GM12878 (cell line): Measurements from ENCODE around the gene CLIC3. TPM values are rescaled to one million over a fixed set of nuclear protein-coding genes. Genes with fewer than 3 reads are reported as not detected.

Source experiments
- ATAC-seq: fragments of 200-7000 bp; cut with Tn5 transposase; 3 replicates; pipeline ENCODE4 v1.9.1; 2020; ENCODE audit warnings: mild to moderate bottlenecking, moderate library complexity
- BruUV-seq: library from RNA; stranded (reverse); fragments of 400-500 nt; replicated peaks from 2 replicates; lab custom pipeline; 2021; lab: Mats Ljungman, UMichigan
- CTCF ChIA-PET: fragments of 300-600 bp; sonication (Branson Sonifier 250); formaldehyde crosslinking; extraction: SDS; loops from one replicate; lab custom pipeline; 2021; ENCODE audit warnings: inconsistent platforms; lab: Yijun Ruan, JAX
- POLR2A ChIA-PET: fragments of 350-600 bp; formaldehyde crosslinking; extraction: SDS; loops from one replicate; lab custom pipeline; 2021; ENCODE audit warnings: inconsistent platforms; lab: Charles Lee
- RAD21 ChIA-PET: fragments of 300-600 bp; sonication (Branson Sonifier 250); formaldehyde crosslinking; loops from one replicate; lab custom pipeline; 2023; ENCODE audit warnings: antibody characterized with exemption; ENCODE audit not compliant: unreplicated experiment; lab: Charles Lee
- SMC1A ChIA-PET: fragments of 300-600 bp; sonication (Branson Sonifier 250); formaldehyde crosslinking; loops from one replicate; lab custom pipeline; 2023; ENCODE audit not compliant: unreplicated experiment, uncharacterized antibody; lab: Charles Lee
- DNase-seq: peaks from one replicate; pipeline ENCODE4 v3.0.0-alpha.2; 2011; ENCODE audit warnings: low read depth, low spot score
- FAIRE-seq: peaks from 3 replicates; lab custom pipeline; 2011; peaks lifted over from hg19 to GRCh38; lab: Jason Lieb, UNC
- H2AFZ ChIP-seq: 2 replicates; pipeline ENCODE4 v1.6.0; 2011; ENCODE audit warnings: low read depth, low read length, control low read depth; ENCODE audit not compliant: control insufficient read depth
- H3K27ac ChIP-seq: 2 replicates; pipeline ENCODE4 v1.5.1; 2011; ENCODE audit warnings: control low read depth; ENCODE audit not compliant: control insufficient read depth, insufficient read depth
- H3K27me3 ChIP-seq, 2 experiments: replicated peaks in 1 of 2; 2 replicates each; pipeline versions ENCODE4 v1.6.0 to v1.6.1; 2011; ENCODE audit warnings: low read length in 1 of 2; ENCODE audit not compliant: control insufficient read depth in 2 of 2, insufficient read depth in 2 of 2
- H3K36me3 ChIP-seq, 2 experiments: 2 replicates each; pipeline ENCODE4 v1.5.1; 2011; ENCODE audit warnings: low read length in 1 of 2; ENCODE audit not compliant: control insufficient read depth in 2 of 2, insufficient read depth in 2 of 2
- H3K4me1 ChIP-seq: 2 replicates; pipeline ENCODE4 v1.6.1; 2011; ENCODE audit warnings: mild to moderate bottlenecking, low read length, moderate library complexity, mixed read lengths; ENCODE audit not compliant: control insufficient read depth, insufficient read depth
- H3K4me2 ChIP-seq: 2 replicates; pipeline ENCODE4 v1.6.0; 2011; ENCODE audit warnings: control low read depth; ENCODE audit not compliant: control insufficient read depth, insufficient read depth
- H3K4me3 ChIP-seq: fragments of 200-600 bp; sonication (generic); 2 replicates; pipeline ENCODE4 v1.5.1; 2016
- H3K79me2 ChIP-seq: 2 replicates; pipeline ENCODE4 v1.6.0; 2011; ENCODE audit warnings: low read length; ENCODE audit not compliant: control insufficient read depth, insufficient read depth
- H3K9ac ChIP-seq: 2 replicates; pipeline ENCODE4 v1.8.0; 2011; ENCODE audit warnings: low read length, control low read depth, mixed read lengths; ENCODE audit not compliant: control insufficient read depth, insufficient read depth
- H3K9me3 ChIP-seq: replicated peaks from 3 replicates; pipeline ENCODE4 v1.5.1; 2011; ENCODE audit warnings: mild to moderate bottlenecking, low read length; ENCODE audit not compliant: control insufficient read depth, insufficient read depth
- H4K20me1 ChIP-seq: 2 replicates; pipeline ENCODE4 v1.6.0; 2011; ENCODE audit not compliant: control insufficient read depth, insufficient read depth
- CBX3 ChIP-seq: fragments of 200-600 bp; sonication (generic); IDR thresholded peaks from 2 replicates; pipeline ENCODE4 v1.6.1; 2016; ENCODE audit warnings: low read depth, borderline replicate concordance
- DPF2 ChIP-seq: fragments of 450-650 bp; IDR thresholded peaks from 2 replicates; pipeline ENCODE4 v1.6.1; 2017; ENCODE audit warnings: mild to moderate bottlenecking
- FOXK2 ChIP-seq: fragments of 450-650 bp; IDR thresholded peaks from 2 replicates; pipeline ENCODE4 v1.6.1; 2017; ENCODE audit warnings: mild to moderate bottlenecking, moderate library complexity
- MEF2B ChIP-seq: fragments of 450-650 bp; IDR thresholded peaks from 2 replicates; pipeline ENCODE4 v1.6.1; 2018; ENCODE audit warnings: mild to moderate bottlenecking, moderate library complexity; ENCODE audit not compliant: partially characterized antibody, poor library complexity, severe bottlenecking
- NFIC ChIP-seq: IDR thresholded peaks from 2 replicates; pipeline ENCODE4 v1.6.1; 2012; ENCODE audit warnings: low read depth, mild to moderate bottlenecking, inconsistent platforms, low read length, moderate library complexity
- SMARCA5 ChIP-seq: fragments of 450-650 bp; IDR thresholded peaks from 2 replicates; pipeline ENCODE4 v1.6.1; 2017; ENCODE audit warnings: mild to moderate bottlenecking
- STAT1 ChIP-seq: fragments of 450-650 bp; conservative IDR thresholded peaks from 2 replicates; pipeline ENCODE4 v1.6.1; 2014; ENCODE audit warnings: antibody characterized with exemption, mild to moderate bottlenecking
- YY1 ChIP-seq: IDR thresholded peaks from 2 replicates; pipeline ENCODE4 v1.6.1; 2011; ENCODE audit warnings: low read depth, mild to moderate bottlenecking, low read length
- ZBED1 ChIP-seq: IDR thresholded peaks from 2 replicates; pipeline ENCODE4 v1.6.1; 2016; ENCODE audit warnings: borderline replicate concordance
- WGBS: methylation state at CpG from one replicate; pipeline ENCODE4 v1.1.6; 2016; ENCODE audit warnings: low lambda C conversion rate; ENCODE audit not compliant: insufficient replicate concordance, insufficient coverage; ENCODE audit errors: missing lambda C conversion rate; 5-methylcytosine and 5-hydroxymethylcytosine counted together
- in situ Hi-C: fragments of 300-500 bp; cut with MboI; formaldehyde crosslinking; loops from 9 replicates; pipeline ENCODE4 v1.14.3; 2018; ENCODE audit warnings: mixed read lengths
- intact Hi-C: fragments of 100-400 bp; cut with micrococcal nuclease; formaldehyde crosslinking; loops from one replicate; pipeline ENCODE4 v1.14.2; 2022; ENCODE audit not compliant: unreplicated experiment
- polyA plus RNA-seq, 11 experiments: library from polyadenylated mRNA; depleted of rRNA in 4 of 11; unstranded in 6 of 11; stranded (reverse) in 5 of 11; fragments of >200 nt; fragmentation: Nextera tagmentation in 4 of 11; fragmentation: Illumina TruSeq in 1 of 11; extraction: Ambion mirVana in 4 of 11; extraction: Trizol in 1 of 11; gene quantifications; 1 replicate in 1 of 11; 2 replicates in 10 of 11; pipeline versions ENCODE4 v1.2.1 to v1.2.3, GENCODE V29; 2011 to 2016; ENCODE audit warnings: inconsistent platforms in 2 of 11, missing spikeins in 2 of 11, low read depth in 1 of 11
- total RNA-seq, 4 experiments: library from RNA; depleted of rRNA in 3 of 4; stranded (reverse); fragments of >200 nt in 3 of 4; fragmentation: Illumina TruSeq in 1 of 4; extraction: Trizol in 1 of 4; gene quantifications; 2 replicates each; pipeline versions ENCODE4 v1.2.1 to v1.2.3, GENCODE V29; 2013 to 2021
- TF ChIP-seq, protein P1 (sequence below): fragments of 450-650 bp; IDR thresholded peaks from 2 replicates; pipeline ENCODE4 v1.6.1; 2018; ENCODE audit warnings: borderline replicate concordance, mild to moderate bottlenecking; ENCODE audit not compliant: partially characterized antibody
- TF ChIP-seq, protein P2 (sequence below): fragments of 450-650 bp; conservative IDR thresholded peaks from 2 replicates; pipeline ENCODE4 v1.6.1; 2017; ENCODE audit warnings: mild to moderate bottlenecking, moderate library complexity
- TF ChIP-seq, protein P3 (sequence below): fragments of 450-650 bp; IDR thresholded peaks from 2 replicates; pipeline ENCODE4 v1.6.1; 2016; ENCODE audit warnings: mild to moderate bottlenecking
- TF ChIP-seq, protein P4 (sequence below): IDR thresholded peaks from 2 replicates; pipeline ENCODE4 v1.6.1; 2011; ENCODE audit warnings: low read depth, low read length, improper control_type of control experiment, borderline replicate concordance

CLIC3 gene
- total and polyA plus RNA-seq, 10 of the 15 experiments (the other 5 are each of a cell fraction or from before 2014, with no cell fraction given) = 0.31 TPM; not detected in 9

DNA sequence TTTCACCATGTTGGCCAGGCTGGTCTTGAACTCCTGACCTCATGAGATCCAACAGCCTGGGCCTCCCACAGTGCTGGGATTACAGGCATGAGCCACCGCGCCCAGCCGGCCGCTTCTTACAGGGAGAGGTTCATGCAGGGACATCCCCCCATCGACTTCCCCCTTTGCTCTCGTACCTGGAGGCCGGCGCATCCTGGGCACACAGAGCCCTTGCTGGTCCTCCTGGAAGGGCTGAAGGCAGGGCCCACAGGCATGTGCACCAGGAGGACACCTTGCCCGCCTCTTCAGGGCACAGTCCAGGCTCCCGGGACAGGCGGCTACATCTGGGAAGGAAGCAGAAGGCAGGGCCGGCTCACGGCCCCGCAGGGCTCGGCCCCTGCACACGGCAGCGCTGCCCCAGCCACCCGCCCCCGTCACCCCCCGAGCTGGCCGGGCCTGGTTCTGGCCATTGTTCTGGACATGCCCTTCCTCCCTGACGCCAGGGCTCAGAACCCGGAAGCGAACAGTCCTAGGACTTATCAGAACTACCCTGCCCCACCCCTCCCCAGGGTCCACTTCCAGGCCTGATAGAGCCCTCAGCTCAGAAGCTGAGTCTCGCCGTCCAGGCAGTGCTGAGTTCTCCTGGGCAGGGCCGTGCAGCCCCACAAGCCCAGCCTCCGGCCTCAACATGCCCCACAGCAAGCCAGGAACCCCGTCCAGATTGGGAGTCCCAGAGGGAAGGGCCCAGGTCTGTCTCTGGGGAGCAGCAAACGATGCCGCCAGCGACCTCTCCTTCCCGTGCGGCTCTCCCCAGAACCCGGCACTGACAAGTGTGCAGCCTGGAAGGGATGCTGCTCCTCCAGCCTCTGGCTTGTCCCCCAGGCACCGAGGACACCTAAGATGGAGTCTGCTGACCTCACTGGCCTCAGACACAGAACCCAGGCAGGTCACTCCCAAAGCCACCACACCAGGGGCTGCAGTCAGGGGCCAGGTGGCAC is 46.7 kb upstream of the CLIC3 start (continued):
- TF ChIP-seq, protein P1, sequence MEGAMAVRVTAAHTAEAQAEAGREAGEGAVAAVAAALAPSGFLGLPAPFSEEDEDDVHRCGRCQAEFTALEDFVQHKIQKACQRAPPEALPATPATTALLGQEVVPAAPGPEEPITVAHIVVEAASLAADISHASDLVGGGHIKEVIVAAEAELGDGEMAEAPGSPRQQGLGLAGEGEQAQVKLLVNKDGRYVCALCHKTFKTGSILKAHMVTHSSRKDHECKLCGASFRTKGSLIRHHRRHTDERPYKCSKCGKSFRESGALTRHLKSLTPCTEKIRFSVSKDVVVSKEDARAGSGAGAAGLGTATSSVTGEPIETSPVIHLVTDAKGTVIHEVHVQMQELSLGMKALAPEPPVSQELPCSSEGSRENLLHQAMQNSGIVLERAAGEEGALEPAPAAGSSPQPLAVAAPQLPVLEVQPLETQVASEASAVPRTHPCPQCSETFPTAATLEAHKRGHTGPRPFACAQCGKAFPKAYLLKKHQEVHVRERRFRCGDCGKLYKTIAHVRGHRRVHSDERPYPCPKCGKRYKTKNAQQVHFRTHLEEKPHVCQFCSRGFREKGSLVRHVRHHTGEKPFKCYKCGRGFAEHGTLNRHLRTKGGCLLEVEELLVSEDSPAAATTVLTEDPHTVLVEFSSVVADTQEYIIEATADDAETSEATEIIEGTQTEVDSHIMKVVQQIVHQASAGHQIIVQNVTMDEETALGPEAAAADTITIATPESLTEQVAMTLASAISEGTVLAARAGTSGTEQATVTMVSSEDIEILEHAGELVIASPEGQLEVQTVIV = no peak

DNA sequence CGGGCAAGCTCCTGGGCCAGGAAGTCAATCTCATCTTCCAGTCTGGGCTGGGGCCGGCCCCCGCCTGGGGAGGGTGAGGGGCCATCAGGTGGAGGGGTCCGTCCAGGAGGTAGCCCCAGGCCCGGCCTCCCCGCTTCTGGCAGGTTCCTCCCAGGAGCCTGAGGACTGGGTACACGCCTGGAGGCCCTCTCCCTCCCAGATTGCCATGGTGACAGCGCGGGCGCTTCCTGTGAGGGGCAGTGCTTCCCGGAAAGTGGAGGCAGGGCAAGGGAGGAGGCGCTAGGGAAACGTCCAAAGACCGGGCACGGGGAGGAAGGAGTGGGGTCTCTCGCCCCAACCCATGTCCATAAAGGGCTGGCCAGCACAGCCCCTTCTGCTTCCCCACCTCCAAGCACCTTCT is 44.8 kb upstream of the CLIC3 start:
- ChIA-PET RAD21 (no interaction called here), SMC1A (no interaction called here), CTCF (interaction anchor here (0.7 to 1.2 kb wide), 2 partner anchors 12 to 26 kb away, joined by 3 read pairs; no protein-coding TSS in a partner anchor), POLR2A (no interaction called here)
- H3K27ac ChIP-seq = no peak overlapping the region
- no TSS peak for BruUV-seq
- no peaks in the 10 kb centered on the region for H4K20me1 ChIP-seq
- no peak for ATAC-seq
- H3K27me3 ChIP-seq = peaks cover 5 to 13% of the 10 kb centered on the region in 2 experiments; a peak in 3 of 4 replicates
- no peaks in the 10 kb centered on the region for H3K79me2 ChIP-seq
- 23% methylated on average over 13 of the region's 16 CpGs for WGBS
- no peak overlapping the region for H3K4me3 ChIP-seq
- in situ Hi-C loops (no loop called here), intact Hi-C loops (loop anchor here (10.0 kb wide), 1 partner anchor 184 kb away; the partner anchor contains the start of genes CYSRT1, RNF208 and RNF224)
- H3K9ac ChIP-seq = no peak overlapping the region
- H3K4me2 ChIP-seq = no peak overlapping the region
- DNase-seq = no peak
- H2AFZ ChIP-seq = no peak overlapping the region
- no peaks in the 10 kb centered on the region for H3K36me3 ChIP-seq
- H3K9me3 ChIP-seq = no peaks in the 10 kb centered on the region
- no peaks in the 10 kb centered on the region for H3K4me1 ChIP-seq
- no peak for FAIRE-seq
- TF ChIP-seq FOXK2 = no peak
- no peak for TF ChIP-seq CBX3
- TF ChIP-seq, protein P2, sequence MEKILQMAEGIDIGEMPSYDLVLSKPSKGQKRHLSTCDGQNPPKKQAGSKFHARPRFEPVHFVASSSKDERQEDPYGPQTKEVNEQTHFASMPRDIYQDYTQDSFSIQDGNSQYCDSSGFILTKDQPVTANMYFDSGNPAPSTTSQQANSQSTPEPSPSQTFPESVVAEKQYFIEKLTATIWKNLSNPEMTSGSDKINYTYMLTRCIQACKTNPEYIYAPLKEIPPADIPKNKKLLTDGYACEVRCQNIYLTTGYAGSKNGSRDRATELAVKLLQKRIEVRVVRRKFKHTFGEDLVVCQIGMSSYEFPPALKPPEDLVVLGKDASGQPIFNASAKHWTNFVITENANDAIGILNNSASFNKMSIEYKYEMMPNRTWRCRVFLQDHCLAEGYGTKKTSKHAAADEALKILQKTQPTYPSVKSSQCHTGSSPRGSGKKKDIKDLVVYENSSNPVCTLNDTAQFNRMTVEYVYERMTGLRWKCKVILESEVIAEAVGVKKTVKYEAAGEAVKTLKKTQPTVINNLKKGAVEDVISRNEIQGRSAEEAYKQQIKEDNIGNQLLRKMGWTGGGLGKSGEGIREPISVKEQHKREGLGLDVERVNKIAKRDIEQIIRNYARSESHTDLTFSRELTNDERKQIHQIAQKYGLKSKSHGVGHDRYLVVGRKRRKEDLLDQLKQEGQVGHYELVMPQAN = no peak
- no peak for TF ChIP-seq DPF2
- TF ChIP-seq, protein P3, sequence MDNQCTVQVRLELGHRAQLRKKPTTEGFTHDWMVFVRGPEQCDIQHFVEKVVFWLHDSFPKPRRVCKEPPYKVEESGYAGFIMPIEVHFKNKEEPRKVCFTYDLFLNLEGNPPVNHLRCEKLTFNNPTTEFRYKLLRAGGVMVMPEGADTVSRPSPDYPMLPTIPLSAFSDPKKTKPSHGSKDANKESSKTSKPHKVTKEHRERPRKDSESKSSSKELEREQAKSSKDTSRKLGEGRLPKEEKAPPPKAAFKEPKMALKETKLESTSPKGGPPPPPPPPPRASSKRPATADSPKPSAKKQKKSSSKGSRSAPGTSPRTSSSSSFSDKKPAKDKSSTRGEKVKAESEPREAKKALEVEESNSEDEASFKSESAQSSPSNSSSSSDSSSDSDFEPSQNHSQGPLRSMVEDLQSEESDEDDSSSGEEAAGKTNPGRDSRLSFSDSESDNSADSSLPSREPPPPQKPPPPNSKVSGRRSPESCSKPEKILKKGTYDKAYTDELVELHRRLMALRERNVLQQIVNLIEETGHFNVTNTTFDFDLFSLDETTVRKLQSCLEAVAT = no peak
- TF ChIP-seq MEF2B = no peak
- TF ChIP-seq YY1 = no peak
- TF ChIP-seq SMARCA5 = no peak
- TF ChIP-seq STAT1 = no peak
- TF ChIP-seq, protein P4, sequence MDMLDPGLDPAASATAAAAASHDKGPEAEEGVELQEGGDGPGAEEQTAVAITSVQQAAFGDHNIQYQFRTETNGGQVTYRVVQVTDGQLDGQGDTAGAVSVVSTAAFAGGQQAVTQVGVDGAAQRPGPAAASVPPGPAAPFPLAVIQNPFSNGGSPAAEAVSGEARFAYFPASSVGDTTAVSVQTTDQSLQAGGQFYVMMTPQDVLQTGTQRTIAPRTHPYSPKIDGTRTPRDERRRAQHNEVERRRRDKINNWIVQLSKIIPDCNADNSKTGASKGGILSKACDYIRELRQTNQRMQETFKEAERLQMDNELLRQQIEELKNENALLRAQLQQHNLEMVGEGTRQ = no peak
- no peak for TF ChIP-seq ZBED1
- no peak for TF ChIP-seq NFIC
